CD4-positive, alpha-beta T cell (primary cell): ENCODE results near the gene ADIPOR1. TPM values are rescaled to one million over a fixed set of nuclear protein-coding genes. Genes with fewer than 3 reads are reported as not detected.
A peak's percentile ranks its signal among the peaks of the same experiment; 100 is the strongest.

Source experiments
- ATAC-seq: fragments of 200-7000 bp; cut with Tn5 transposase; one replicate; pipeline ENCODE4 v1.10.0; 2022; ENCODE audit warnings: mild to moderate bottlenecking; ENCODE audit not compliant: poor library complexity
- CTCF ChIA-PET: fragments of 350-600 bp; sonication (Branson Sonifier 250); formaldehyde crosslinking; loops from one replicate; lab custom pipeline; 2021; ENCODE audit warnings: antibody characterized with exemption, inconsistent platforms; lab: Charles Lee
- POLR2A ChIA-PET: fragments of 350-600 bp; sonication (Branson Sonifier 250); formaldehyde crosslinking; loops from one replicate; lab custom pipeline; 2021; ENCODE audit warnings: antibody characterized with exemption, inconsistent platforms; lab: Charles Lee
- DNase-seq, 14 experiments: peaks; one replicate each; pipeline ENCODE4 v3.0.0-alpha.2; 2013 to 2020; ENCODE audit warnings: mixed read lengths in 2 of 14
- H3K27ac ChIP-seq, 2 donors: one replicate each; pipeline versions ENCODE4 v1.5.1 to v1.7.0; 2013; ENCODE audit warnings: low read length in 2 of 2, low read depth in 1 of 2, mild to moderate bottlenecking in 1 of 2
- H3K27me3 ChIP-seq, 2 experiments: 1 replicate in 1 of 2; 2 replicates in 1 of 2; pipeline versions ENCODE4 v1.6.1 to v1.7.0; 2013; ENCODE audit warnings: low read length in 2 of 2, control low read depth in 1 of 2, mild to moderate bottlenecking in 1 of 2, moderate library complexity in 1 of 2; ENCODE audit not compliant: insufficient read depth in 2 of 2, control insufficient read depth in 1 of 2
- H3K36me3 ChIP-seq: one replicate; pipeline ENCODE4 v1.6.1; 2013; ENCODE audit warnings: low read length, control low read depth; ENCODE audit not compliant: insufficient read depth
- H3K4me1 ChIP-seq: one replicate; pipeline ENCODE4 v1.6.1; 2013; ENCODE audit warnings: low read length, control low read depth; ENCODE audit not compliant: insufficient read depth
- H3K4me3 ChIP-seq: one replicate; pipeline ENCODE4 v1.5.1; 2013; ENCODE audit warnings: mild to moderate bottlenecking, low read length, moderate library complexity
- H3K9me3 ChIP-seq, 2 experiments: 1 replicate in 1 of 2; 2 replicates in 1 of 2; pipeline versions ENCODE4 v1.6.1 to v1.7.0; 2013; ENCODE audit warnings: low read length in 2 of 2, mild to moderate bottlenecking in 2 of 2, control low read depth in 1 of 2, moderate library complexity in 1 of 2; ENCODE audit not compliant: control insufficient read depth in 1 of 2, insufficient read depth in 1 of 2
- H3K27ac Mint-ChIP-seq: one replicate; pipeline ENCODE4 v1.8.0; 2020; ENCODE audit warnings: mixed read lengths
- H3K27me3 Mint-ChIP-seq: one replicate; pipeline ENCODE4 v1.8.0; 2021; ENCODE audit warnings: mixed read lengths
- H3K36me3 Mint-ChIP-seq: one replicate; pipeline ENCODE4 v1.8.0; 2021; ENCODE audit warnings: low read depth, mixed read lengths
- H3K4me1 Mint-ChIP-seq: one replicate; pipeline ENCODE4 v1.8.0; 2021; ENCODE audit warnings: low read depth, mixed read lengths
- H3K4me3 Mint-ChIP-seq: one replicate; pipeline ENCODE4 v1.8.0; 2020; ENCODE audit warnings: mild to moderate bottlenecking, mixed read lengths
- H3K9me3 Mint-ChIP-seq: one replicate; pipeline ENCODE4 v1.8.0; 2020; ENCODE audit warnings: mixed read lengths
- intact Hi-C, 2 experiments: fragments of 100-400 bp; cut with DNase I in 1 of 2; cut with micrococcal nuclease in 1 of 2; formaldehyde crosslinking; loops; one replicate each; pipeline versions ENCODE4 v1.15.1 to v1.9.0; 2023 to 2025; cut with DNase I, micrococcal nuclease
- total RNA-seq, 174 experiments: library from RNA in 2 of 174; stranded (reverse) in 2 of 174; gene quantifications; one replicate each; pipeline ENCODE4 v1.2.3 and lab custom pipeline; 2021 to 2026
- TF ChIP-seq, protein P1 (sequence below): fragments of 200-600 bp; IDR thresholded peaks from one replicate; pipeline ENCODE4 v1.8.0; 2022; ENCODE audit warnings: antibody characterized with exemption, mild to moderate bottlenecking

The ADIPOR1 gene
- total RNA-seq, 2 experiments from 2014 or later, result 91.5 to 95.6 TPM

DNA sequence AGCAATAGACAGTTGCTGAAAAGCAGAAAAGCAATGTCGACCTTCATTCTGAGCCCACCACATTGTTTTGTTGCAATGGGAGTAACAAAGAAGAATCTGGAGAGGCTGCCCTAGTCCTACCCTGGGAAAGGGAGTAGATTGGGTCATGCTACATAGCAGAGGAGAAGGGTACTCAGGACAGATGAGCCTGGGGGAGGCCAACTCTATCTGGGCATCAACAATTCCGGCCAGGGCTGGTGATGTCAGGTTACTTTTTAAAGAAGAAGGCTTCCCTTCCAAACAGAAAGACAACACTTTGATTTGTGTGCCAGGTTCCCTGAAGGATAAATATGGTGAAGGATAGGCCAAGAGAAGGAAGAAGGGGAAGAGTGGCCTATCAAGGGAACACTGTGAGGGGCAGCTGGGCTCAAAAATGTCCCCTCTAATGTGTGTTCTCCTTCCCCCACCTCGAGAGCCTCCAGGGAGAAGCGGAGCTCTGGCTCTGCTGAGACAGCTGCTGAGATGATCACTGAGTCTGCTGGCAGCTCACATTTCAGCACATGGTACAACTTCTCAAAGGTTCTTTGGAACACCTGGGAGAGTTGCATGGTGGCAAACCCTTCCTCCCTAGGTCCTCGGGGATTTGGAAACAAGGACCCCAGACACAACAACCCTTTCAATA lies 3.2 kb upstream of the ADIPOR1 start:
- peak overlapping the region; percentile 62 for H3K27ac Mint-ChIP-seq
- ATAC-seq, result no peak
- no peaks in the 10 kb centered on the region for H3K27me3 Mint-ChIP-seq
- no peaks in the 10 kb centered on the region for H3K9me3 Mint-ChIP-seq
- Histone ChIP-seq H3K9me3 (no peaks in the 10 kb centered on the region), H3K4me3 (no peak overlapping the region), H3K27me3 (no peaks in the 10 kb centered on the region), H3K27ac (no peak overlapping the region), H3K36me3 (peaks cover 17% of the 10 kb centered on the region), H3K4me1 (peaks cover 28% of the 10 kb centered on the region)
- peaks cover 47% of the 10 kb centered on the region for H3K36me3 Mint-ChIP-seq
- CTCF ChIA-PET, result no interaction called here
- TF ChIP-seq, protein P1, sequence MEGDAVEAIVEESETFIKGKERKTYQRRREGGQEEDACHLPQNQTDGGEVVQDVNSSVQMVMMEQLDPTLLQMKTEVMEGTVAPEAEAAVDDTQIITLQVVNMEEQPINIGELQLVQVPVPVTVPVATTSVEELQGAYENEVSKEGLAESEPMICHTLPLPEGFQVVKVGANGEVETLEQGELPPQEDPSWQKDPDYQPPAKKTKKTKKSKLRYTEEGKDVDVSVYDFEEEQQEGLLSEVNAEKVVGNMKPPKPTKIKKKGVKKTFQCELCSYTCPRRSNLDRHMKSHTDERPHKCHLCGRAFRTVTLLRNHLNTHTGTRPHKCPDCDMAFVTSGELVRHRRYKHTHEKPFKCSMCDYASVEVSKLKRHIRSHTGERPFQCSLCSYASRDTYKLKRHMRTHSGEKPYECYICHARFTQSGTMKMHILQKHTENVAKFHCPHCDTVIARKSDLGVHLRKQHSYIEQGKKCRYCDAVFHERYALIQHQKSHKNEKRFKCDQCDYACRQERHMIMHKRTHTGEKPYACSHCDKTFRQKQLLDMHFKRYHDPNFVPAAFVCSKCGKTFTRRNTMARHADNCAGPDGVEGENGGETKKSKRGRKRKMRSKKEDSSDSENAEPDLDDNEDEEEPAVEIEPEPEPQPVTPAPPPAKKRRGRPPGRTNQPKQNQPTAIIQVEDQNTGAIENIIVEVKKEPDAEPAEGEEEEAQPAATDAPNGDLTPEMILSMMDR, result no peak
- H3K4me1 Mint-ChIP-seq, result peaks cover 30% of the 10 kb centered on the region
- POLR2A ChIA-PET, result no interaction called here
- intact Hi-C loops, result no loop called here
- no peak overlapping the region for H3K4me3 Mint-ChIP-seq
- no peak for DNase-seq

DNA sequence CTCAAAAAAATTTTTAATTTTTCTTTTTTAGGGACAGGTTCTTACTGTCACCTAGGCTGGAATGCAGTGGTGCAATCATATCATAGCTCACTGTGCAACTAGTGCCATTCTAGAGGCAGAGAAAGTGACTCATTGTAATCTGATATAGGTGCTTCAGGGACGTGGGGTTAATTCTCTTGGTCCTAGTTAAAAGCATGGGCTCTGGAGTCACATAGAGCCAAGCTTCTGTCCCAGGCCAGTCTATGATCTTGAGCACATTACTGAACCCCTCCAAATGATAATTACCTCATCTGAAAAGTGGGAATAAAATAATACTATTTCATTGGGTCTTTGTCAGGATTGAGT lies 1.1 kb upstream of the ADIPOR1 start:
- Mint-ChIP-seq H3K36me3 (peaks cover 43% of the 10 kb centered on the region), H3K4me1 (peaks cover 42% of the 10 kb centered on the region), H3K9me3 (no peaks in the 10 kb centered on the region), H3K27me3 (no peaks in the 10 kb centered on the region), H3K4me3 (peak overlapping the region; percentile 98), H3K27ac (peak overlapping the region; percentile 95)
- H3K4me1 ChIP-seq, result peaks cover 36% of the 10 kb centered on the region
- no peaks in the 10 kb centered on the region for H3K27me3 ChIP-seq
- H3K9me3 ChIP-seq, result no peaks in the 10 kb centered on the region
- no peak overlapping the region for H3K27ac ChIP-seq
- peaks cover 21% of the 10 kb centered on the region for H3K36me3 ChIP-seq
- TF ChIP-seq, protein P1, result no peak
- POLR2A ChIA-PET, result interaction anchor here (0.7 to 1.1 kb wide), 2 partner anchors 9 to 32 kb away, joined by 3 read pairs; partner anchors contain the start of gene KLHL12
- no peak overlapping the region for H3K4me3 ChIP-seq
- intact Hi-C loops, result loop anchor here (2.0 to 5.0 kb wide), 4 partner anchors 32 to 903 kb away; partner anchors contain the start of genes KLHL12 (in 1 of the 2), RABIF (in 1 of the 2) and SNRPE (in 1 of the 2)
- no peak for ATAC-seq
- CTCF ChIA-PET, result interaction anchor here (0.7 kb wide), 1 partner anchor 9 kb away, joined by 4 read pairs; no protein-coding TSS in a partner anchor
- no peak for DNase-seq

DNA sequence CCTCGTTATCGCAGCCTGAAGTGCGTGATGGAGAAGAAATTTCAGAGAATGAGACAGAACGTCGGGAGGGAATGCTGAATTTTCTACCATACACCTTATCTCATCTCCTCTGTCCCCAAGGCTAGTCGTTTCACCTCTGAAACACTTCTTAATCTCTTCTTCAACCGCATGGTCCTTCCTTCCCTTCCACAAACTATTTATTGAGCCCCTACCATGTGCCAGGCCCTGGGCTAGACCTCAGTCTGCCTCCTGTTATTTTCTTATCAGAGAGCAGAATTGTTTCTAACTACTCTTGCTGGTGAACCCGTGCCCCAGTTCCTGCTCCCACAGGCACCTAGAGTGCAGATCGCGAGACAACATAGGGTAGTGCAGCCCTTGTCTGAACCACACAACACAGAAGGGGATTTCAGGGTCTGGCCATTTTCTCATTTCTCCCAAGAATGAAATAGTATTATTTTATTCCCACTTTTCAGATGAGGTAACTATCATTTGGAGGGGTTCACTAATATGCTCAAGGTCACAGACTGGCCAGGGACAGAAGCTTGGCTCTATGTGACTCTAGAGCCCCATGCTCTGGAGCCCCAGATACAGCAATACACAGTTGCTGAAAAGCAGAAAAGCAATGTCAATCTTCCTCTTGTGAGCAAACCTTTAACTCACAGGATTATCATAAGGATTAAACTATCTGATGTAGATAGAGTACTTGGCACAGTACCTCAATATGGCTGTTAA lies 598 bp upstream of the ADIPOR1 start:
- ChIA-PET POLR2A (interaction anchor here (0.7 to 1.1 kb wide), 4 partner anchors 9 to 34 kb away, joined by 3 to 5 read pairs (median 3); partner anchors contain the start of gene KLHL12), CTCF (interaction anchor here (0.7 kb wide), 1 partner anchor 9 kb away, joined by 4 read pairs; no protein-coding TSS in a partner anchor)
- Mint-ChIP-seq H3K27me3 (no peaks in the 10 kb centered on the region), H3K4me1 (peaks cover 47% of the 10 kb centered on the region), H3K36me3 (peaks cover 43% of the 10 kb centered on the region), H3K9me3 (no peaks in the 10 kb centered on the region), H3K27ac (peak overlapping the region; percentile 95), H3K4me3 (peak overlapping the region; percentile 98)
- intact Hi-C loops, result loop anchor here (1.0 to 5.0 kb wide), 6 partner anchors 8 to 904 kb away; partner anchors contain the start of genes KLHL12 (in 1 of the 2), PPFIA4 (in 1 of the 2), RABIF (in 1 of the 2) and SNRPE (in 1 of the 2)
- Histone ChIP-seq H3K36me3 (peaks cover 18% of the 10 kb centered on the region), H3K4me3 (peak overlapping the region; percentile 63), H3K27ac (peak overlapping the region; percentile 55 to 72), H3K4me1 (peaks cover 37% of the 10 kb centered on the region), H3K27me3 (no peaks in the 10 kb centered on the region), H3K9me3 (no peaks in the 10 kb centered on the region)
- peak in 6 of 14 experiments; percentile 1 to 62 (median 25) for DNase-seq
- TF ChIP-seq, protein P1, result no peak
- peak; percentile 11 for ATAC-seq
